Stomach (tissue), 4 donors: ENCODE data around the gene PNKP.

Experiments used
- CTCF ChIP-seq, 7 experiments: fragments of 450-650 bp in 4 of 7; fragments of 200-600 bp in 3 of 7; sonication (generic) in 3 of 7; IDR thresholded peaks; one replicate each; pipeline ENCODE4 v1.5.1; 2016 to 2019; ENCODE audit warnings: antibody characterized with exemption in 7 of 7, control low read depth in 2 of 7, mild to moderate bottlenecking in 1 of 7
- POLR2A ChIP-seq, 4 donors: fragments of 450-650 bp; IDR thresholded peaks; one replicate each; pipeline ENCODE4 v1.6.1; 2016; ENCODE audit warnings: antibody characterized with exemption in 4 of 4, control low read depth in 2 of 4, mild to moderate bottlenecking in 1 of 4, moderate library complexity in 1 of 4

DNA sequence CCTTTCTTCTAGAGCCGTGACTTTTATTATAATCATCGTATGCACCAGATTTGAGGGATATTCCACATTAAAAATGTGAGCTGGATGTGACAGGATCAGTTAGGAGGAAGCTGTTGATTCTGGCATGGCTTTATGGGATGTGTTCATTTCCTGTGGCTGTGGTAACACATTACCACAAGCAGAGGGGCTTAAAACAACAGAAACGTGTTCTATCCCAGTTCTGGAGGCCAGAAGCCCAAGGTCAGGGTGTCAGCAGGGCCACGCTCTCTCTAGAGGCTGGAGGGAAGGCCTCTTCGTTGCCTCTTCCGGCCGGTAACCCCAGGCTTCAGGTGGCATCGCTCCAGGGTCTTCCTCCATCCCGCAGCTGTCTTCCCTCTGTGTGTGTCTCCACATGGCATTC is 34.8 kb downstream of the PNKP start:
- no peak for TF ChIP-seq CTCF (IDR thresholded peaks at IDR 0.05)
- no peak for TF ChIP-seq POLR2A (IDR thresholded peaks at IDR 0.05)
